Natural killer cell (primary cell): ENCODE measurements around the gene MYCBPAP. TPM values are rescaled to one million over a fixed set of nuclear protein-coding genes. Genes with fewer than 3 reads are reported as not detected.

Experiments used
- ATAC-seq, 3 donors: fragments of 150-1000 bp in 2 of 3; fragments of 200-7000 bp in 1 of 3; cut with Tn5 transposase; 1 replicate in 1 of 3; 2 replicates in 2 of 3; pipeline ENCODE4 v1.10.0; 2021; ENCODE audit warnings: mild to moderate bottlenecking in 2 of 3, moderate library complexity in 2 of 3
- DNase-seq, 2 donors: peaks; one replicate each; pipeline versions ENCODE4 v3.0.0 to v3.0.0-alpha.2; 2013 to 2021; ENCODE audit warnings: mixed read lengths in 1 of 2
- H3K27ac ChIP-seq: one replicate; pipeline ENCODE4 v1.5.1; 2013; ENCODE audit warnings: mild to moderate bottlenecking, low read length
- H3K27me3 ChIP-seq: one replicate; pipeline ENCODE4 v1.6.1; 2013; ENCODE audit warnings: low read length; ENCODE audit not compliant: control insufficient read depth, insufficient read depth
- H3K36me3 ChIP-seq: one replicate; pipeline ENCODE4 v1.6.1; 2013; ENCODE audit warnings: low read length; ENCODE audit not compliant: control insufficient read depth, insufficient read depth
- H3K4me1 ChIP-seq: one replicate; pipeline ENCODE4 v1.6.1; 2013; ENCODE audit warnings: low read length; ENCODE audit not compliant: control insufficient read depth, insufficient read depth
- H3K4me3 ChIP-seq: one replicate; pipeline ENCODE4 v1.5.1; 2013; ENCODE audit warnings: low read length
- H3K9me3 ChIP-seq: one replicate; pipeline ENCODE4 v1.6.1; 2013; ENCODE audit warnings: low read length; ENCODE audit not compliant: control insufficient read depth, insufficient read depth
- H3K27ac Mint-ChIP-seq, 2 donors: one replicate each; pipeline ENCODE4 v1.8.0; 2022; ENCODE audit warnings: mild to moderate bottlenecking in 2 of 2, mixed read lengths in 2 of 2, moderate library complexity in 1 of 2
- H3K27me3 Mint-ChIP-seq, 2 donors: one replicate each; pipeline ENCODE4 v1.8.0; 2022; ENCODE audit warnings: low read depth in 2 of 2, mixed read lengths in 2 of 2
- H3K36me3 Mint-ChIP-seq: one replicate; pipeline ENCODE4 v1.8.0; 2022; ENCODE audit warnings: mixed read lengths
- H3K4me1 Mint-ChIP-seq, 2 donors: one replicate each; pipeline ENCODE4 v1.8.0; 2022; ENCODE audit warnings: mixed read lengths in 2 of 2
- H3K4me3 Mint-ChIP-seq: one replicate; pipeline ENCODE4 v1.8.0; 2022; ENCODE audit warnings: mild to moderate bottlenecking, moderate library complexity, mixed read lengths
- H3K9me3 Mint-ChIP-seq, 2 donors: one replicate each; pipeline ENCODE4 v1.8.0; 2022; ENCODE audit warnings: mixed read lengths in 2 of 2
- WGBS: methylation state at CpG from one replicate; pipeline ENCODE4 v1.1.7; 2013; ENCODE audit warnings: missing lambda C conversion rate; ENCODE audit not compliant: insufficient coverage; 5-methylcytosine and 5-hydroxymethylcytosine counted together
- intact Hi-C: fragments of 100-400 bp; cut with micrococcal nuclease; formaldehyde crosslinking; loops from one replicate; pipeline ENCODE4 v1.14.2; 2022
- total RNA-seq, 4 donors: library from RNA; stranded (reverse); fragments of 120-200 nt in 1 of 4; gene quantifications; one replicate each; pipeline versions ENCODE4 v1.2.3 to v1.2.4, GENCODE V29; 2013 to 2022
- TF ChIP-seq, protein P1 (sequence below): fragments of 200-600 bp; IDR thresholded peaks from one replicate; pipeline ENCODE4 v1.8.0; 2022; ENCODE audit warnings: antibody characterized with exemption

Gene MYCBPAP
- total RNA-seq, 3 donors from 2014 or later (not counting 1 experiment from before 2014, with no cell fraction given) = 0.26 to 4.9 (median 0.70) TPM

DNA sequence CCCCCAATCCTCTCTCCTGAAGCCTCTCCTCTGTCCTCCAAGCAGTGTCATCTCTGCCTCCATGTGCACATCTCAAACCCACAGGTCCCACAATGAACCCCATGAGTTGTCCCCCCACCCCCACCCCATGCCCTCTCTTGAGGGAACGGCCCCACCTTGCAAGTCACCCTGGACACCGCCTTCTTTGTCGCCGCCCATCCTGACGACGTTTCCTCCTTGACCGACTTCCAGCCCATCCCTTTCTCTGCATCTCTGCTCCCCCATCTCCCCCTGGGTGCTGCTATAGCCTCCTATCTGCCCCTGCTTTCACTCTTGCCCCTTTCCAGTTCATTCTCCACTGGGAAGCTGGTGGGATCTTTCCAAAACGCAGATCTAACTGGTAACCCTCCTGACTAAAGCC, 37.1 kb downstream of the MYCBPAP start:
- H3K9me3 ChIP-seq = no peaks in the 10 kb centered on the region
- H3K4me1 ChIP-seq = peaks cover 33% of the 10 kb centered on the region
- intact Hi-C loops = loop anchor here (10.0 kb wide), 1 partner anchor 139 kb away; no protein-coding TSS in a partner anchor
- WGBS = 56% methylated on average over 8 of the region's 8 CpGs
- H3K9me3 Mint-ChIP-seq = no peaks in the 10 kb centered on the region
- ATAC-seq = no peak
- no peak overlapping the region for H3K4me3 Mint-ChIP-seq
- H3K4me1 Mint-ChIP-seq = peaks cover 20 to 27% of the 10 kb centered on the region in 2 donors
- no peaks in the 10 kb centered on the region for H3K27me3 ChIP-seq
- TF ChIP-seq, protein P1, sequence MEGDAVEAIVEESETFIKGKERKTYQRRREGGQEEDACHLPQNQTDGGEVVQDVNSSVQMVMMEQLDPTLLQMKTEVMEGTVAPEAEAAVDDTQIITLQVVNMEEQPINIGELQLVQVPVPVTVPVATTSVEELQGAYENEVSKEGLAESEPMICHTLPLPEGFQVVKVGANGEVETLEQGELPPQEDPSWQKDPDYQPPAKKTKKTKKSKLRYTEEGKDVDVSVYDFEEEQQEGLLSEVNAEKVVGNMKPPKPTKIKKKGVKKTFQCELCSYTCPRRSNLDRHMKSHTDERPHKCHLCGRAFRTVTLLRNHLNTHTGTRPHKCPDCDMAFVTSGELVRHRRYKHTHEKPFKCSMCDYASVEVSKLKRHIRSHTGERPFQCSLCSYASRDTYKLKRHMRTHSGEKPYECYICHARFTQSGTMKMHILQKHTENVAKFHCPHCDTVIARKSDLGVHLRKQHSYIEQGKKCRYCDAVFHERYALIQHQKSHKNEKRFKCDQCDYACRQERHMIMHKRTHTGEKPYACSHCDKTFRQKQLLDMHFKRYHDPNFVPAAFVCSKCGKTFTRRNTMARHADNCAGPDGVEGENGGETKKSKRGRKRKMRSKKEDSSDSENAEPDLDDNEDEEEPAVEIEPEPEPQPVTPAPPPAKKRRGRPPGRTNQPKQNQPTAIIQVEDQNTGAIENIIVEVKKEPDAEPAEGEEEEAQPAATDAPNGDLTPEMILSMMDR = no peak
- H3K36me3 ChIP-seq = peaks cover 2% of the 10 kb centered on the region
- H3K27ac Mint-ChIP-seq = no peak overlapping the region
- H3K27ac ChIP-seq = no peak overlapping the region
- no peak overlapping the region for H3K4me3 ChIP-seq
- peaks cover 12 to 20% of the 10 kb centered on the region in 2 donors for H3K27me3 Mint-ChIP-seq
- DNase-seq = no peak
- H3K36me3 Mint-ChIP-seq = no peaks in the 10 kb centered on the region

DNA sequence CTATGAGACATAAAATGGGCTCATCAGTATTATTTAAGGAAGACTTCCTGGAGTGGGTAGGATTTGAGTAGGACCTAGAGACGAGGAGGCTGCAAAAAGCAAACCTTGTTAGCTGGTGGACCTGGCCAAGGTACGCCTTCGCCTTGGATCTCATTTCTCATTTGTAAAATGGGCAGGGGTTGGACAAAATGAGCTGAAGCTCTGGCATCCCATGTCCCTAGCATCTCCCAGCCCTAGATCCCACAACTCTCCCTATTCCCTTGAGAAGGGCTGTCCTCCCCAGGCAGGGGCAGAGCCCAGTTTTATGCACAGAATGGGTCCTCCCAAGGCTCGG, 38.4 kb downstream of the MYCBPAP start:
- WGBS = 53% methylated on average over 4 of the region's 4 CpGs
- Histone ChIP-seq H3K27me3 (no peaks in the 10 kb centered on the region), H3K9me3 (no peaks in the 10 kb centered on the region), H3K27ac (no peak overlapping the region), H3K4me3 (peak overlapping the region; percentile 11), H3K4me1 (peaks cover 26% of the 10 kb centered on the region), H3K36me3 (peaks cover 3% of the 10 kb centered on the region)
- Mint-ChIP-seq H3K9me3 (no peaks in the 10 kb centered on the region), H3K4me3 (peak overlapping the region; percentile 64), H3K27me3 (peaks cover 12 to 20% of the 10 kb centered on the region in 2 donors), H3K36me3 (no peaks in the 10 kb centered on the region), H3K4me1 (peaks cover 17 to 24% of the 10 kb centered on the region in 2 donors), H3K27ac (peak overlapping the region in 1 of 2 donors; percentile 74)
- TF ChIP-seq, protein P1 = no peak
- DNase-seq = no peak
- intact Hi-C loops = loop anchor here (1.0 to 10.0 kb wide), 4 partner anchors 14 to 296 kb away; partner anchors contain the start of gene CACNA1G
- ATAC-seq = no peak

DNA sequence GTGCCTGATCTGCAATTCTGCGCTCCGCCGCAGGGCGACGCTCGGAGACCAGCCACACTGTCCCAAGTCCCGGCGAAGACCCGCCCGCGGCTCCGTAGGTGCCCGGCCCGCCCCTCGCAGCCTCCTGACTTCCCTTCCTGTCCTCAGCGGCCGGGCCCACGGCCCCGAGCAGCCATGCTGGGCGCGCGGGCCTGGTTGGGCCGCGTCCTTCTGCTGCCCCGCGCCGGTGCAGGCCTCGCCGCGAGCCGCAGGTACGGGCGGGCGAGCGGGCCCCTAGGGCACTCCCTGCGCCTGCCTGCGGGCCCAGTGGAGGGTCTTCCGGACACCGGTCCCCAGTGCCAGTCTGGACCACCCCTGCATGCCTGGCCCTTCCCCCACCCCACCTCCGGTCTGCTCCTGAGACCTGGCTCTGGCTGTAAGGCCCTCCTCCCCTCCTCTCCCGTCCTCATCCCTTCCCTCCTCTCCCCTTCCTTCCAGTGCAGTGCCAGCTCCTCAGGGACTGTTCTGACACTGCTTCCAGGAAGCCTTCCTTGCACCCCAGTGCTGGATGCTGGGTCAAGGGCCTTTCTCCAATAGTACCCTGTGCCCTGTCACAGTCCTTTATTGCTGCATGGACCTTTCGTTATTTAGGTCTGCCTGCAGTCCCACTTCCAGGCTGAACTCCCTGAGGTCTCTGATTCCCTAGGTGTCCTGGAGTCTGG, 38.9 kb downstream of the MYCBPAP start, which contains the start of gene SPATA20:
Gene SPATA20, plus strand, starts transcription at position 140 of the 701 bp plus-strand sequence. Its CDS starts 35 bp downstream, at position 175.
- Histone ChIP-seq H3K9me3 (no peaks in the 10 kb centered on the region), H3K27ac (peak within 1 kb of the TSS; percentile 17), H3K36me3 (peaks cover 3% of the 10 kb centered on the region), H3K4me1 (peaks cover 25% of the 10 kb centered on the region), H3K4me3 (peak within 1 kb of the TSS; percentile 26), H3K27me3 (no peaks in the 10 kb centered on the region)
- DNase-seq = peak; percentile 78 to 94
- WGBS = 6% methylated on average over 42 of the region's 42 CpGs
- intact Hi-C loops = loop anchor here (1.0 to 10.0 kb wide), 4 partner anchors 14 to 296 kb away; partner anchors contain the start of gene CACNA1G
- TF ChIP-seq, protein P1 = peak; percentile 92
- H3K4me1 Mint-ChIP-seq = peaks cover 14 to 21% of the 10 kb centered on the region in 2 donors
- H3K36me3 Mint-ChIP-seq = no peaks in the 10 kb centered on the region
- H3K27ac Mint-ChIP-seq = peak within 1 kb of the TSS in 1 of 2 donors; percentile 74
- peak; percentile 86 to 91 (median 90) for ATAC-seq
- H3K9me3 Mint-ChIP-seq = no peaks in the 10 kb centered on the region
- H3K27me3 Mint-ChIP-seq = peaks cover 12 to 20% of the 10 kb centered on the region in 2 donors
- H3K4me3 Mint-ChIP-seq = peak within 1 kb of the TSS; percentile 67
